ENCODE results near the gene MRPL58. TPM values are rescaled to one million over a fixed set of nuclear protein-coding genes. Genes with fewer than 3 reads are reported as not detected.
"Not testable (repeated sequence)": the region's sequence is repeated elsewhere in the genome, so short reads cannot be mapped to it uniquely, and the experiment has no call there.

MRPL58 gene
- total RNA-seq, 1 experiment from 2014 or later, result 41.0 TPM

DNA sequence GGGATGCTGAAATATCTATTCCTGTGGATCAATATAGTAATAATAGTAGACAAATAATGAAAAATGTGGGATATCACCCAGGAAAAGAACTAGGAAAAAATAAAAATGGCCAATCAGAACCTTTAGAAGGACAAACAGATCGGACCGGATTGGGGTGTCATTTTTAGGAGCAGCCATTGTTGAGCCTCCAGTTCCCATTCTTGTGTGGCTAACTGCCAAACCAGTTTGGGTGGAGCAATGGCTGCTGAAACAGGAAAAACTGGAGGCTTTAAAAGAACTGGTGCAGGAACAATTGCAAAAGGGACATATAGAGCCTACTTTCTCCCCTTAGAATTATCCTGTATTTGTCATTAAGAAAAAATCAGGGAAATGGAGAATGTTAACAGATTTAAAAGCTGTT is 14.2 kb downstream of the MRPL58 start:
- not testable (repeated sequence) for H2AFZ ChIP-seq (ENCODE audit: low read length); H3K79me2 ChIP-seq (ENCODE audit: insufficient read depth, low read length); H3K18ac ChIP-seq (ENCODE audit: insufficient read length, low read depth, low read length); H4K91ac ChIP-seq (ENCODE audit: insufficient read length, low read depth, low read length); H2BK5ac ChIP-seq (ENCODE audit: insufficient read length, low read length); H3K56ac ChIP-seq (ENCODE audit: insufficient read length, low read depth, low read length); H2BK120ac ChIP-seq (ENCODE audit: low read depth, low read length, poor library complexity, severe bottlenecking); H4K8ac ChIP-seq (replicated peaks; ENCODE audit: insufficient read length, low read depth, low read length); H4K20me1 ChIP-seq (ENCODE audit: control insufficient read depth, insufficient read depth, insufficient read length); H2BK12ac ChIP-seq (ENCODE audit: insufficient read length, low read depth, low read length); H3K27ac ChIP-seq (ENCODE audit: insufficient read length, low read depth, low read length); H2AK5ac ChIP-seq (ENCODE audit: insufficient read length, low read length); H3K4me2 ChIP-seq (ENCODE audit: insufficient read depth, insufficient read length, low read length); H3K9ac ChIP-seq (ENCODE audit: extremely low read depth, insufficient read length, low read length); H2BK15ac ChIP-seq (ENCODE audit: low read depth, low read length); H3K23ac ChIP-seq (ENCODE audit: insufficient read length, low read depth, low read length); H3K4me1 ChIP-seq (ENCODE audit: insufficient read depth, low read length); DNase-seq; H4K5ac ChIP-seq (ENCODE audit: insufficient read length, low read depth, low read length); H3T11ph ChIP-seq (ENCODE audit: low read length); H3K23me2 ChIP-seq (ENCODE audit: insufficient read length, low read depth, low read length, poor library complexity, severe bottlenecking); H3K14ac ChIP-seq (ENCODE audit: insufficient read depth, low read length); H3K27me3 ChIP-seq (ENCODE audit: insufficient read depth, low read length); H3K4me1 Mint-ChIP-seq; H3K27ac Mint-ChIP-seq; H3K4me3 Mint-ChIP-seq; H2BK20ac ChIP-seq (ENCODE audit: low read depth, low read length, poor library complexity, severe bottlenecking); H3K79me1 ChIP-seq (ENCODE audit: insufficient read depth, low read depth, low read length, poor library complexity, severe bottlenecking); H3K9me3 ChIP-seq (ENCODE audit: control insufficient read depth, low read depth, low read length); H3K4ac ChIP-seq (ENCODE audit: low read depth, low read length)
- Mint-ChIP-seq H3K9me3 (peaks cover 28 to 50% of the 10 kb centered on the region in 2 experiments), H3K36me3 (ENCODE audit: insufficient read depth in 1 of 3, low read depth in 3 of 3) (peaks cover 20 to 37% (median 30%) of the 10 kb centered on the region in 3 experiments), H3K27me3 (ENCODE audit: low read depth) (peaks cover 20% of the 10 kb centered on the region)
- no CpG with 5 or more reads among the region's 2 CpGs for WGBS (ENCODE audit: extremely low coverage, insufficient read length, low lambda C conversion rate)
